T-cell (primary cell): ENCODE measurements around the gene LUZP4. TPM values are rescaled to one million over a fixed set of nuclear protein-coding genes. Genes with fewer than 3 reads are reported as not detected.

ENCODE experiments used
- ATAC-seq, 4 experiments: fragments of 200-7000 bp in 3 of 4; fragments of 150-1000 bp in 1 of 4; cut with Tn5 transposase; replicated peaks in 1 of 4; 1 replicate in 3 of 4; 2 replicates in 1 of 4; pipeline ENCODE4 v1.10.0; 2021; ENCODE audit warnings: moderate library complexity in 3 of 4, mild to moderate bottlenecking in 2 of 4, moderate number of reproducible peaks in 1 of 4
- CTCF ChIA-PET, 2 donors: fragments of 300-600 bp; sonication (Branson Sonifier 250); formaldehyde crosslinking; loops; one replicate each; lab custom pipeline; 2022; ENCODE audit warnings: antibody characterized with exemption in 2 of 2; lab: Charles Lee
- POLR2A ChIA-PET, 2 donors: fragments of 300-600 bp; sonication (Branson Sonifier 250); formaldehyde crosslinking; loops; one replicate each; lab custom pipeline; 2022; ENCODE audit warnings: antibody characterized with exemption in 2 of 2; lab: Charles Lee
- DNase-seq, 35 experiments: peaks; one replicate each; pipeline versions ENCODE4 v3.0.0 to v3.0.0-alpha.2; 2013 to 2023
- H3K27ac ChIP-seq: one replicate; pipeline ENCODE4 v1.5.1; 2013; ENCODE audit warnings: low read length
- H3K27me3 ChIP-seq, 2 experiments: replicated peaks in 1 of 2; 1 replicate in 1 of 2; 2 replicates in 1 of 2; pipeline versions ENCODE4 v1.6.1 to v1.7.0; 2013; ENCODE audit warnings: low read length in 1 of 2, mixed read lengths in 1 of 2; ENCODE audit not compliant: control insufficient read depth in 2 of 2, insufficient read depth in 2 of 2; ENCODE audit errors: extremely low read depth in 1 of 2
- H3K36me3 ChIP-seq, 2 donors: 1 replicate in 1 of 2; 2 replicates in 1 of 2; pipeline versions ENCODE4 v1.6.1 to v1.7.0; 2013; ENCODE audit warnings: low read length in 1 of 2; ENCODE audit not compliant: control insufficient read depth in 2 of 2, insufficient read depth in 1 of 2; ENCODE audit errors: extremely low read depth in 1 of 2
- H3K4me1 ChIP-seq, 2 experiments: 1 replicate in 1 of 2; 2 replicates in 1 of 2; pipeline versions ENCODE4 v1.6.1 to v1.7.0; 2013; ENCODE audit warnings: low read length in 2 of 2, mixed read lengths in 1 of 2; ENCODE audit not compliant: insufficient read depth in 2 of 2, control insufficient read depth in 1 of 2; ENCODE audit errors: extremely low read depth in 1 of 2
- H3K4me3 ChIP-seq, 2 donors: 1 replicate in 1 of 2; 2 replicates in 1 of 2; pipeline versions ENCODE4 v1.5.1 to v1.7.0; 2013; ENCODE audit warnings: mild to moderate bottlenecking in 2 of 2, low read length in 1 of 2, moderate library complexity in 1 of 2; ENCODE audit not compliant: control insufficient read depth in 1 of 2; ENCODE audit errors: extremely low read depth in 1 of 2
- H3K9me3 ChIP-seq: 2 replicates; pipeline ENCODE4 v1.7.0; 2013
- H3K27ac Mint-ChIP-seq, 2 donors: one replicate each; pipeline ENCODE4 v1.8.0; 2020 to 2021; ENCODE audit warnings: mild to moderate bottlenecking in 2 of 2, mixed read lengths in 2 of 2
- H3K27me3 Mint-ChIP-seq, 2 donors: one replicate each; pipeline ENCODE4 v1.8.0; 2021 to 2022; ENCODE audit warnings: mixed read lengths in 2 of 2
- H3K36me3 Mint-ChIP-seq: one replicate; pipeline ENCODE4 v1.8.0; 2021; ENCODE audit warnings: mixed read lengths
- H3K4me1 Mint-ChIP-seq, 3 donors: one replicate each; pipeline ENCODE4 v1.8.0; 2020 to 2022; ENCODE audit warnings: mixed read lengths in 3 of 3, mild to moderate bottlenecking in 1 of 3
- H3K4me3 Mint-ChIP-seq, 3 donors: one replicate each; pipeline ENCODE4 v1.8.0; 2020 to 2022; ENCODE audit warnings: mild to moderate bottlenecking in 3 of 3, mixed read lengths in 3 of 3, moderate library complexity in 3 of 3
- H3K9me3 Mint-ChIP-seq, 3 donors: one replicate each; pipeline ENCODE4 v1.8.0; 2020 to 2022; ENCODE audit warnings: mixed read lengths in 3 of 3
- WGBS: methylation state at CpG from one replicate; pipeline ENCODE4 v1.1.5; 2013; ENCODE audit warnings: missing lambda C conversion rate; ENCODE audit not compliant: insufficient coverage; 5-methylcytosine and 5-hydroxymethylcytosine counted together
- total RNA-seq, 35 experiments: library from RNA in 6 of 35; stranded (reverse) in 6 of 35; fragments of 120-200 nt in 1 of 35; gene quantifications; one replicate each; pipeline versions ENCODE4 v1.2.1 to v1.2.4 and lab custom pipeline; 2013 to 2026

LUZP4 gene, protein sequence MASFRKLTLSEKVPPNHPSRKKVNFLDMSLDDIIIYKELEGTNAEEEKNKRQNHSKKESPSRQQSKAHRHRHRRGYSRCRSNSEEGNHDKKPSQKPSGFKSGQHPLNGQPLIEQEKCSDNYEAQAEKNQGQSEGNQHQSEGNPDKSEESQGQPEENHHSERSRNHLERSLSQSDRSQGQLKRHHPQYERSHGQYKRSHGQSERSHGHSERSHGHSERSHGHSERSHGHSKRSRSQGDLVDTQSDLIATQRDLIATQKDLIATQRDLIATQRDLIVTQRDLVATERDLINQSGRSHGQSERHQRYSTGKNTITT
- total RNA-seq (not detected), total RNA-seq (lab: John Stamatoyannopoulos, UW) (0 reads per million in 29 experiments)
- total RNA-seq (2013), result not detected

DNA sequence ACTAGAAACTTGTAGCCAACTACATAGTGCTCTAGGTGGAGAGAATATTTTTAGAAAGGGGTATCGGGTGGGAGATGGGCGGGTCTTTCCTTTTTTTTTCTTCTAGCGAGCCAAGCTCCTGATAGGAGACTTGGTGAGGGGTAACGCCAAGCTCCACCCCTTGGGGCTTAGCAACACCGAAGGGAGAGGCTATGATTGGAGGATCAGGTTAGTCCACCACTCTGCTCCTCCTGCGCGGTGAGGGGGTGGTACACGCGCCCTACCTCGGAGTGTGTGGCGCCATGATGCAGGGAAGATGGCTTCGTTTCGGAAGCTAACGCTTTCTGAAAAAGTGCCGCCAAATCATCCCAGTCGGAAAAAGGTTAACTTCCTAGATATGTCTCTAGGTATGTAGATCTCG lies at the start of gene LUZP4:
Gene LUZP4 (plus strand): TSS at position 251 of the 400 bp plus-strand sequence. CDS start 45 bp downstream, at position 296.
- no peaks in the 10 kb centered on the region for H3K36me3 ChIP-seq
- ChIA-PET POLR2A (no interaction called here), CTCF (no interaction called here)
- Mint-ChIP-seq H3K4me3 (no peak within 1 kb of the TSS), H3K9me3 (no peaks in the 10 kb centered on the region), H3K27me3 (peaks cover 0 to 23% of the 10 kb centered on the region in 2 donors), H3K4me1 (no peaks in the 10 kb centered on the region), H3K36me3 (no peaks in the 10 kb centered on the region), H3K27ac (no peak within 1 kb of the TSS)
- no peaks in the 10 kb centered on the region for H3K9me3 ChIP-seq
- no peak within 1 kb of the TSS for H3K4me3 ChIP-seq
- WGBS, result 98% methylated on average over 11 of the region's 17 CpGs
- ATAC-seq (no peak), DNase-seq (no peak)
- no peaks in the 10 kb centered on the region for H3K27me3 ChIP-seq
- no peak within 1 kb of the TSS for H3K27ac ChIP-seq
- H3K4me1 ChIP-seq, result no peaks in the 10 kb centered on the region

DNA sequence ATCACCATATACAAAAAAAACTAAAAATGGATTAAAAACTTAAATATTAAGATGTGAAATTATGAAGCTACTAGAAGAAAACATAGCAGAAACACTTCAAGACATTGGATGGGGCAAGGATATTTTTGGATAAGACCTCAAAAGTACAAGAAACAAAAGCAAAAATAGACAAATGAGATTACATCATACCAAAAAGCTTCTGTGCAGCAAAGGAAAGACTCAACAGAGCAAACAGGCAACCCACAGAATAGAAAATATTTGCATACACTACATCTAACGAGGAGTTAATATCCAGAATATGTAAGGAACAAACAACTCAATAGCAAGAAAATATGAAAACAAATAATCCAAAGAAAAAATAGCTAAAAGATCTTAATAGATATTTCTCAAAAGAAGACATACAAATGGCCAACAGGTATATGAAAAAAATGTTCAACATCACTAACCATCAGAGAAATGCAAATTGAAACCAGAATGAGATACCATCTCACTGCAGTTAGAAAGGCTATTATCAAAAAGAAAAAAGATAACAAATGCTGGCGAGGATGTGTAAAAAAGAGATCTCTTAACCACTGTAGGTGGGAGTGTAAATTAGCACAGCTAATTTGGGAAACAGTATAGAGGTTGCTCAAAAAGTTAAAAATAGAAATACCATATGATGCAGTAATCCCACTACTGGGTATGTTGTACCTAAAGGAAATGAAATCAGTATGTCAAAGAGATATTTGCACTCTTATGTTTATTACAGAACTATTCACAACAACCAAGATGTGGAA lies 37.9 kb upstream of the LUZP4 start:
- no peak overlapping the region for H3K4me3 ChIP-seq
- Mint-ChIP-seq H3K27me3 (peaks cover 0 to 6% of the 10 kb centered on the region in 2 donors), H3K4me1 (no peaks in the 10 kb centered on the region), H3K27ac (no peak overlapping the region), H3K4me3 (no peak overlapping the region), H3K9me3 (no peaks in the 10 kb centered on the region), H3K36me3 (no peaks in the 10 kb centered on the region)
- no peaks in the 10 kb centered on the region for H3K27me3 ChIP-seq
- CTCF ChIA-PET, result no interaction called here
- no peak overlapping the region for H3K27ac ChIP-seq
- H3K9me3 ChIP-seq, result no peaks in the 10 kb centered on the region
- ATAC-seq (no peak), DNase-seq (no peak)
- H3K36me3 ChIP-seq, result no peaks in the 10 kb centered on the region
- POLR2A ChIA-PET, result no interaction called here
- WGBS, result no CpG with 5 or more reads among the region's 2 CpGs
- no peaks in the 10 kb centered on the region for H3K4me1 ChIP-seq

DNA sequence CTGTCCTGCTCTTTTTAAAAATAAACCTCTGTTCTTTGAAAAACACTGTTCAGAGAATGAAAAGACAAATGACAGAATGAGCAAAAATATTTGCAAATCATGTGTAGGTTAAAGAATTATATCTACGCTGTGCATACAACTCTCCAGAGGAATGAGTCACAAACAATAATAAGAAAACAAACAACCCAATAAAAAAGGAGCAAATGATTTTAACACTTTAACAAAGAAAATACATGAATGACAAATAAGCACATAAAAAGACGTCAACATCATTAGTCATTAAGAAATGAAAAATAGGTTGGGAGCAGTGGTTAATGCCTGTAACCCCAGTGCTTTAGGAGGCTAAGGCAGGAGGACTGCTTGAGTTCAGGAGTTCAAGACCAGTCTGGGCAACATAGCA lies 34.5 kb upstream of the LUZP4 start:
- Mint-ChIP-seq H3K27ac (no peak overlapping the region), H3K9me3 (no peaks in the 10 kb centered on the region), H3K36me3 (no peaks in the 10 kb centered on the region), H3K27me3 (peaks cover 0 to 4% of the 10 kb centered on the region in 2 donors), H3K4me1 (no peaks in the 10 kb centered on the region), H3K4me3 (no peak overlapping the region)
- no CpG with 5 or more reads among the region's 2 CpGs for WGBS
- H3K27me3 ChIP-seq, result no peaks in the 10 kb centered on the region
- POLR2A ChIA-PET, result no interaction called here
- H3K4me3 ChIP-seq, result no peak overlapping the region
- H3K27ac ChIP-seq, result no peak overlapping the region
- DNase-seq, result no peak
- H3K4me1 ChIP-seq, result no peaks in the 10 kb centered on the region
- H3K9me3 ChIP-seq, result no peaks in the 10 kb centered on the region
- CTCF ChIA-PET, result no interaction called here
- no peak for ATAC-seq
- H3K36me3 ChIP-seq, result no peaks in the 10 kb centered on the region

DNA sequence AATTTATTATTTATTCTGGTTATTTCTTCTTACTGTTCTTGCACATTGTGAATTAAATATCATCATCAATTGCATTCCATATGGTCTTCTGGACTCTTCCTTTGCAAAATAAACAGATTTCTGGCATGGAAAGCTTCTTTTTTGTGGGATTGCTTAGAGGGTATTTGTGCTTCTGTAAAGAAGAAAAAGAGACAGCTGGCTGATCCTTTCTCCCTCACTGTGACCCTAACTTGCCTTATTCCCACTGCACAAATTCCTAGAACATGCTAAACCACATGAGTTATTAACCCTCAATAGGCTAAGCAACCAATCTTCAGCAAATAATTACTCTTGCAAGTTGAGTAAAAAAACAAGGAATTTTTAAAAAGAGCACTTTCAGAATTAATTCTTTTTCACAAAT lies 31.8 kb upstream of the LUZP4 start:
- Histone ChIP-seq H3K4me1 (no peaks in the 10 kb centered on the region), H3K27ac (no peak overlapping the region), H3K36me3 (no peaks in the 10 kb centered on the region), H3K4me3 (no peak overlapping the region), H3K9me3 (no peaks in the 10 kb centered on the region), H3K27me3 (no peaks in the 10 kb centered on the region)
- Mint-ChIP-seq H3K27ac (no peak overlapping the region), H3K9me3 (no peaks in the 10 kb centered on the region), H3K4me3 (no peak overlapping the region), H3K36me3 (no peaks in the 10 kb centered on the region), H3K4me1 (no peaks in the 10 kb centered on the region), H3K27me3 (peaks cover 0 to 8% of the 10 kb centered on the region in 2 donors)
- DNase-seq (no peak), ATAC-seq (no peak)
- POLR2A ChIA-PET, result no interaction called here
- CTCF ChIA-PET, result no interaction called here

DNA sequence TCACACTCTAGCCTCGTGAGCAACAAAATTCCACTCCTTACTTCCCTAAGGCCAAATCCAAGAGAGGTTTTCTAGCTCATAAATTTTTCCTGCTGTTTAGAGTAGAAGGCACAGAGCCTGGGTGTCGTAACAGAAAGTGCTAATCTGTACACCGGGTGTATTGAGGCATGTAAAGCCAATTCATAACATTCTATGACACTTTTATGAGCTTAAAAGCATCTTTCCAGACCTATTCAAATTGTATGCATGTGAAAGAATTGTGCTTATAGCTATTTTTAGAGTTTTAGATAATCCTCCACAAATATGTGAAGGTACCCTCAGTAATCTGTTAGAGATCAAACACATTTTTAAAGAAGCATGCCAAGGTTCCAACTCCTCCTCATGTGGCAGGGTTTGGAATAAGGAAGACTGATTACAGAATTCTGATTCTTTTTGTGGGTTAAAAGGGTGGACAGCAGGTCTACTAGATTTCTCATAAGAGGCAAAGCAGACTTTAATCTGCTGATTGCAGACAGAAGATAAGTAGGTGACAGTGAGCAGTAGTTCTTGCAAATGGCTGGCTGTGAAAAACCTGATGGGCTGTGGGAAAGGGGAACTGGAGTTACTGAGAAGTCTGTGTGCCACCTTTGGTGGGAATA lies 30.2 kb upstream of the LUZP4 start:
- Histone ChIP-seq H3K36me3 (no peaks in the 10 kb centered on the region), H3K4me1 (no peaks in the 10 kb centered on the region), H3K4me3 (no peak overlapping the region), H3K27me3 (no peaks in the 10 kb centered on the region), H3K27ac (no peak overlapping the region), H3K9me3 (no peaks in the 10 kb centered on the region)
- Mint-ChIP-seq H3K27me3 (peaks cover 0 to 9% of the 10 kb centered on the region in 2 donors), H3K4me3 (no peak overlapping the region), H3K36me3 (no peaks in the 10 kb centered on the region), H3K9me3 (no peaks in the 10 kb centered on the region), H3K27ac (no peak overlapping the region), H3K4me1 (no peaks in the 10 kb centered on the region)
- ChIA-PET POLR2A (no interaction called here), CTCF (interaction anchor here in 1 of 2 donors (0.6 kb wide), 1 partner anchor 9 kb away, joined by 3 read pairs; no protein-coding TSS in a partner anchor)
- ATAC-seq, result no peak
- WGBS, result no CpG with 5 or more reads among the region's 3 CpGs
- no peak for DNase-seq

DNA sequence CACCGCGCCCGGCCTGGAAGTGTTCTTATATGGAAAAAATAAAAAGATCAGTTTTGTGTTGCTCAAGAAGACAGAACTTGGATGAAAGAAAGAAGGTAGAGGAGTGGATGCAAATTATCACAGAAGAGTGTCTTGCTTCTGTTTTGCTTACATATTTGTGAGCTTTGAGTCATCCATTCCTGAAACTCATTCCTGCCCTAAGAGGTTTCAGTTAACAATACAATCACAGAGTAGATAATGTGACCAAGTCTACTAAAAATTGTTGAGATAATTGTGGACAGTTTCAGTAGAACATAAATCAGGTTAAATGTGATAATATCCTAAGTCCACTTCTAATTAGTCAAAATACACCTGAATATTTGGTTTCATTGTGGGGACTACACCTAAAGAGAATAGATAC lies 29.2 kb upstream of the LUZP4 start:
- Histone ChIP-seq H3K9me3 (no peaks in the 10 kb centered on the region), H3K27ac (no peak overlapping the region), H3K27me3 (no peaks in the 10 kb centered on the region), H3K36me3 (no peaks in the 10 kb centered on the region), H3K4me1 (no peaks in the 10 kb centered on the region), H3K4me3 (no peak overlapping the region)
- Mint-ChIP-seq H3K4me3 (no peak overlapping the region), H3K27me3 (peaks cover 0 to 9% of the 10 kb centered on the region in 2 donors), H3K36me3 (no peaks in the 10 kb centered on the region), H3K9me3 (no peaks in the 10 kb centered on the region), H3K27ac (no peak overlapping the region), H3K4me1 (no peaks in the 10 kb centered on the region)
- CTCF ChIA-PET, result interaction anchor here in 1 of 2 donors (0.5 kb wide), 1 partner anchor 13 kb away, joined by 3 read pairs; no protein-coding TSS in a partner anchor
- POLR2A ChIA-PET, result no interaction called here
- DNase-seq (no peak), ATAC-seq (no peak)
- 100% methylated on average over 3 of the region's 3 CpGs for WGBS
